GM18909 (cell line): ENCODE measurements around the gene MGAT5.

Source experiments
- ATAC-seq: cut with Tn5 transposase; IDR thresholded peaks from one replicate; pipeline ENCODE4 v1.9.1; 2021; ENCODE audit warnings: mild to moderate bottlenecking; ENCODE audit not compliant: unreplicated experiment, poor library complexity

The MGAT5 gene

GRCh38 chr2:134482766-134483340 is 229.0 kb downstream of the MGAT5 start:
- ATAC-seq = no peak

GRCh38 chr2:134489732-134490384 is 236.0 kb downstream of the MGAT5 start:
- no peak for ATAC-seq

GRCh38 chr2:134490559-134490958 is 236.7 kb downstream of the MGAT5 start:
- no peak for ATAC-seq

GRCh38 chr2:134491022-134491421 is 237.2 kb downstream of the MGAT5 start:
- ATAC-seq = no peak

GRCh38 chr2:134491771-134492441 is 238.0 kb downstream of the MGAT5 start:
- ATAC-seq = no peak

- no peak for ATAC-seq
Measured at GRCh38 chr2:134493797-134494196, 239.9 kb downstream of the MGAT5 start.

GRCh38 chr2:134498654-134499053 is 244.8 kb downstream of the MGAT5 start:
- no peak for ATAC-seq

GRCh38 chr2:134499307-134499926 is 245.5 kb downstream of the MGAT5 start:
- ATAC-seq = no peak

- no peak for ATAC-seq
Measured at GRCh38 chr2:134500211-134500935, 246.5 kb downstream of the MGAT5 start.

- no peak for ATAC-seq
Measured at GRCh38 chr2:134501476-134502091, 247.7 kb downstream of the MGAT5 start.

- ATAC-seq = no peak
Measured at GRCh38 chr2:134502104-134502503, 248.2 kb downstream of the MGAT5 start.
